WTC11 (cell line): ENCODE results near the gene RYR3. TPM values are rescaled to one million over a fixed set of nuclear protein-coding genes. Genes with fewer than 3 reads are reported as not detected.

Experiments used
- ATAC-seq: fragments of 200-7000 bp; cut with Tn5 transposase; 2 replicates; pipeline ENCODE4 v1.10.0; 2021; ENCODE audit warnings: mild to moderate bottlenecking, moderate library complexity
- CTCF ChIA-PET: fragments of 300-600 bp; sonication (Branson Sonifier 250); formaldehyde crosslinking; loops from one replicate; lab custom pipeline; 2021; ENCODE audit warnings: antibody characterized with exemption; lab: Charles Lee
- POLR2A ChIA-PET: fragments of 350-600 bp; sonication (Branson Sonifier 250); formaldehyde crosslinking; loops from one replicate; lab custom pipeline; 2021; ENCODE audit warnings: antibody characterized with exemption; lab: Charles Lee
- DNase-seq: peaks from one replicate; pipeline ENCODE4 v3.0.0; 2021; ENCODE audit warnings: low spot score
- H3K27ac Mint-ChIP-seq: 2 replicates; pipeline ENCODE4 v1.8.0; 2021; ENCODE audit warnings: mixed read lengths
- H3K27me3 Mint-ChIP-seq: 2 replicates; pipeline ENCODE4 v1.8.0; 2021; ENCODE audit warnings: low read depth, mild to moderate bottlenecking, moderate library complexity, mixed read lengths
- H3K36me3 Mint-ChIP-seq: 2 replicates; pipeline ENCODE4 v1.8.0; 2021; ENCODE audit warnings: mixed read lengths
- H3K4me1 Mint-ChIP-seq: 2 replicates; pipeline ENCODE4 v1.8.0; 2022; ENCODE audit warnings: mixed read lengths
- H3K4me3 Mint-ChIP-seq: 2 replicates; pipeline ENCODE4 v1.8.0; 2021; ENCODE audit warnings: mild to moderate bottlenecking, moderate library complexity, mixed read lengths
- H3K9me3 Mint-ChIP-seq: 2 replicates; pipeline ENCODE4 v1.8.0; 2021; ENCODE audit warnings: mixed read lengths
- AR ChIP-seq: fragments of 250-450 bp; sonication (Bioruptor Pico); IDR thresholded peaks from 2 replicates; pipeline ENCODE4 v1.9.0; 2021; ENCODE audit warnings: mild to moderate bottlenecking
- ATF3 ChIP-seq: sonication (generic); formaldehyde crosslinking; conservative IDR thresholded peaks from 2 replicates; pipeline ENCODE4 v1.8.1; 2022; ENCODE audit warnings: mild to moderate bottlenecking, missing genetic modification reagents
- ERG ChIP-seq: fragments of 250-450 bp; sonication (Bioruptor Pico); IDR thresholded peaks from 2 replicates; pipeline ENCODE4 v1.8.0; 2021; ENCODE audit warnings: mild to moderate bottlenecking
- FOXK1 ChIP-seq: sonication (generic); formaldehyde crosslinking; IDR thresholded peaks from 2 replicates; pipeline ENCODE4 v1.8.0; 2022; ENCODE audit warnings: mild to moderate bottlenecking, moderate library complexity, missing genetic modification reagents
- GABPB1 ChIP-seq: sonication (generic); formaldehyde crosslinking; IDR thresholded peaks from 2 replicates; pipeline ENCODE4 v1.8.1; 2023; ENCODE audit warnings: mild to moderate bottlenecking, missing genetic modification reagents
- IRF1 ChIP-seq: sonication (generic); formaldehyde crosslinking; IDR thresholded peaks from 2 replicates; pipeline ENCODE4 v1.8.0; 2023; ENCODE audit warnings: missing genetic modification reagents
- JUN ChIP-seq: sonication (generic); formaldehyde crosslinking; IDR thresholded peaks from 2 replicates; pipeline ENCODE4 v1.8.0; 2023; ENCODE audit warnings: mild to moderate bottlenecking, missing genetic modification reagents
- MAX ChIP-seq: sonication (generic); formaldehyde crosslinking; IDR thresholded peaks from 2 replicates; pipeline ENCODE4 v1.8.0; 2022; ENCODE audit warnings: mild to moderate bottlenecking, missing genetic modification reagents
- SMAD3 ChIP-seq: sonication (generic); formaldehyde crosslinking; IDR thresholded peaks from 2 replicates; pipeline ENCODE4 v1.8.0; 2022; ENCODE audit warnings: missing genetic modification reagents, mild to moderate bottlenecking, borderline replicate concordance
- TCF7 ChIP-seq: sonication (generic); formaldehyde crosslinking; IDR thresholded peaks from 2 replicates; pipeline ENCODE4 v1.8.0; 2022; ENCODE audit warnings: mild to moderate bottlenecking, low read depth, missing genetic modification reagents, moderate library complexity
- ZBTB21 ChIP-seq: sonication (generic); formaldehyde crosslinking; IDR thresholded peaks from 2 replicates; pipeline ENCODE4 v1.8.1; 2023; ENCODE audit warnings: mild to moderate bottlenecking, missing genetic modification reagents, borderline replicate concordance
- ZMAT4 ChIP-seq: fragments of 250-450 bp; sonication (Bioruptor Pico); IDR thresholded peaks from 2 replicates; pipeline ENCODE4 v1.9.0; 2021; ENCODE audit warnings: mild to moderate bottlenecking
- ZNF138 ChIP-seq: sonication (generic); formaldehyde crosslinking; conservative IDR thresholded peaks from 2 replicates; pipeline ENCODE4 v1.8.1; 2022; ENCODE audit warnings: mild to moderate bottlenecking, moderate library complexity, missing genetic modification reagents
- ZNF219 ChIP-seq: sonication (generic); formaldehyde crosslinking; IDR thresholded peaks from 2 replicates; pipeline ENCODE4 v1.8.0; 2023; ENCODE audit warnings: missing genetic modification reagents, mild to moderate bottlenecking, borderline replicate concordance
- ZNF232 ChIP-seq: sonication (generic); formaldehyde crosslinking; IDR thresholded peaks from 2 replicates; pipeline ENCODE4 v1.8.0; 2022; ENCODE audit warnings: mild to moderate bottlenecking, missing genetic modification reagents
- ZNF263 ChIP-seq: sonication (generic); formaldehyde crosslinking; IDR thresholded peaks from 2 replicates; pipeline ENCODE4 v1.8.1; 2022; ENCODE audit warnings: low read depth, mild to moderate bottlenecking, moderate library complexity, missing genetic modification reagents
- ZNF396 ChIP-seq: fragments of 250-450 bp; sonication (Bioruptor Pico); IDR thresholded peaks from 2 replicates; pipeline ENCODE4 v1.8.0; 2021; ENCODE audit warnings: mild to moderate bottlenecking, moderate library complexity, borderline replicate concordance
- total RNA-seq: library from RNA; stranded (reverse); gene quantifications from 3 replicates; pipeline ENCODE4 v1.2.3, GENCODE V29; 2021

RYR3 gene
- total RNA-seq, 1 experiment from 2014 or later = 1.4 TPM

GRCh38 chr15:33317896-33318295 is 7.1 kb downstream of the RYR3 start (continued):
- TF ChIP-seq ZBTB21 (CRISPR knock-in tag) (no peak), AR (CRISPR knock-in tag) (no peak), ZMAT4 (CRISPR knock-in tag) (no peak)
- TF ChIP-seq, all 79 proteins: peak for 0

- Mint-ChIP-seq H3K4me3 (no peak overlapping the region), H3K27ac (no peak overlapping the region), H3K36me3 (no peaks in the 10 kb centered on the region), H3K9me3 (no peaks in the 10 kb centered on the region), H3K4me1 (peaks cover 17% of the 10 kb centered on the region), H3K27me3 (no peaks in the 10 kb centered on the region)
- ATAC-seq = no peak
- no peak for DNase-seq
- POLR2A ChIA-PET = no interaction called here
- no peak for TF ChIP-seq ZNF396 (CRISPR knock-in tag)
- TF ChIP-seq ATF3 (CRISPR knock-in tag) = no peak
- no peak for TF ChIP-seq TCF7 (CRISPR knock-in tag)
- CTCF ChIA-PET = interaction anchor here (1.0 kb wide), 1 partner anchor 11 kb away, joined by 3 read pairs; no protein-coding TSS in a partner anchor
These were observed 9.2 kb downstream of the RYR3 start for GRCh38 chr15:33320017-33320416.

GRCh38 chr15:33322091-33322490 is 11.3 kb downstream of the RYR3 start:
- H3K9me3 Mint-ChIP-seq = 0 out of 2 replicates have a peak, but pooled peaks cover 3% of the 10 kb centered on the region
- TF ChIP-seq ZNF138 (CRISPR knock-in tag) (no peak), MAX (CRISPR knock-in tag) (no peak), SMAD3 (CRISPR knock-in tag) (no peak), JUN (CRISPR knock-in tag) (no peak), FOXK1 (CRISPR knock-in tag) (no peak), GABPB1 (CRISPR knock-in tag) (no peak), ZNF232 (CRISPR knock-in tag) (no peak), ERG (CRISPR knock-in tag) (no peak), IRF1 (no peak), ZNF263 (CRISPR knock-in tag) (no peak), ZBTB21 (CRISPR knock-in tag) (no peak), ZNF219 (CRISPR knock-in tag) (no peak)
- DNase-seq = no peak
- no peak overlapping the region for H3K27ac Mint-ChIP-seq
- H3K36me3 Mint-ChIP-seq = no peaks in the 10 kb centered on the region
- no peaks in the 10 kb centered on the region for H3K27me3 Mint-ChIP-seq
- peaks cover 10% of the 10 kb centered on the region for H3K4me1 Mint-ChIP-seq
- ChIA-PET CTCF (interaction anchor here (0.7 kb wide), 1 partner anchor 378 kb away, joined by 3 read pairs; no protein-coding TSS in a partner anchor), POLR2A (no interaction called here)
- ATAC-seq = no peak
- no peak overlapping the region for H3K4me3 Mint-ChIP-seq
